NCI-H446 (cell line): ENCODE data around the gene PRM3.

Experiments used
- DNase-seq, 2 experiments: peaks; one replicate each; lab custom pipeline; 2025; lab: John Stamatoyannopoulos, UW

PRM3 gene

GRCh38 chr16:11258553-11259492 lies 14.6 kb downstream of the PRM3 start:
- DNase-seq: no peak

GRCh38 chr16:11257131-11257938 lies 16.1 kb downstream of the PRM3 start:
- DNase-seq: peak in 1 of 2 experiments; percentile 70

GRCh38 chr16:11256661-11257130 lies 16.7 kb downstream of the PRM3 start:
- DNase-seq: no peak

GRCh38 chr16:11255737-11256660 lies 17.4 kb downstream of the PRM3 start, which contains the start of gene SOCS1:
TSS of gene SOCS1 (minus strand) at chr16:11256204. CDS start at chr16:11255478, 726 bp downstream.
- peak in 1 of 2 experiments; percentile 87 for DNase-seq

- DNase-seq: no peak
Observed at GRCh38 chr16:11254913-11255736, 18.3 kb downstream of the PRM3 start.

- no peak for DNase-seq
Observed at GRCh38 chr16:11253995-11254912, 19.2 kb downstream of the PRM3 start.

GRCh38 chr16:11253009-11253994 lies 20.1 kb downstream of the PRM3 start:
- DNase-seq: no peak

GRCh38 chr16:11252482-11252931 lies 20.9 kb downstream of the PRM3 start:
- DNase-seq: no peak

- no peak for DNase-seq
Observed at GRCh38 chr16:11251525-11252481, 21.6 kb downstream of the PRM3 start.

- DNase-seq: no peak
Observed at GRCh38 chr16:11250786-11251524, 22.5 kb downstream of the PRM3 start.

- no peak for DNase-seq
Observed at GRCh38 chr16:11250091-11250785, 23.2 kb downstream of the PRM3 start.

GRCh38 chr16:11249233-11250061 lies 24.0 kb downstream of the PRM3 start:
- no peak for DNase-seq

GRCh38 chr16:11248133-11248532 lies 25.3 kb downstream of the PRM3 start:
- DNase-seq: no peak

- no peak for DNase-seq
Observed at GRCh38 chr16:11245988-11246387, 27.4 kb downstream of the PRM3 start.
